ENCODE measurements around the gene KRCC1.

- TF ChIP-seq GATA2 (IDR thresholded peaks at IDR 0.05; ENCODE audit: low read depth, low read length) (no peak), GATA3 (IDR thresholded peaks at IDR 0.05; ENCODE audit: low read depth, low read length) (no peak)
Observed at GRCh38 chr2:88005776-88006175, 49.8 kb downstream of the KRCC1 start.
